Fibroblast of pulmonary artery (primary cell): Measurements from ENCODE around the gene MTERF4.

ENCODE experiments used
- DNase-seq: peaks from one replicate; pipeline ENCODE4 v3.0.0-alpha.2; 2010; ENCODE audit warnings: low read depth
- H3K4me3 ChIP-seq: replicated peaks from 2 replicates; pipeline ENCODE4 v1.5.1; 2011; ENCODE audit warnings: low read depth, mild to moderate bottlenecking, control low read depth, low read length, moderate library complexity
- TF ChIP-seq, protein P1 (sequence below): IDR thresholded peaks from 2 replicates; pipeline ENCODE4 v1.5.1; 2011; ENCODE audit warnings: mild to moderate bottlenecking, control low read depth, low read length, inconsistent platforms; ENCODE audit errors: missing control alignments

The MTERF4 gene

DNA sequence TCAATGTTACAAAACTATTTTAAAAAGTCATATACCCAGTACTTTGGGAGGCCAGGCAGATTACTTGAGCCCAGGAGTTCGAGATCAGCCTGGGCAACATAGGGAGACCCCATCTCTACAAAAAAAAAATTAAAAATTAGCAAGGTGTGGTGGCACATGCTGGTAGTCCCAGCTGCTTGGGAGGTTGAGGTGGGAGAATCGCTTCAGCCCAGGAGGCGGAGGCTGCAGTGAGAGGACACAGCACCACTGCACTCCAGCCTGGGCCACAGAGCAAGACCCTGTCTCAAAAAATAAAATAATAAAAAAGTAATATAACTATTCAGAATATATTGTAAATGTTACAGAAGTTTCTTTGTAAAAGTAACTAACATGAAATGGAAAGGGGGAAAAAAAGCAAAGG lies 45.2 kb upstream of the MTERF4 start:
- DNase-seq: no peak
- no peak overlapping the region for H3K4me3 ChIP-seq
- TF ChIP-seq, protein P1, sequence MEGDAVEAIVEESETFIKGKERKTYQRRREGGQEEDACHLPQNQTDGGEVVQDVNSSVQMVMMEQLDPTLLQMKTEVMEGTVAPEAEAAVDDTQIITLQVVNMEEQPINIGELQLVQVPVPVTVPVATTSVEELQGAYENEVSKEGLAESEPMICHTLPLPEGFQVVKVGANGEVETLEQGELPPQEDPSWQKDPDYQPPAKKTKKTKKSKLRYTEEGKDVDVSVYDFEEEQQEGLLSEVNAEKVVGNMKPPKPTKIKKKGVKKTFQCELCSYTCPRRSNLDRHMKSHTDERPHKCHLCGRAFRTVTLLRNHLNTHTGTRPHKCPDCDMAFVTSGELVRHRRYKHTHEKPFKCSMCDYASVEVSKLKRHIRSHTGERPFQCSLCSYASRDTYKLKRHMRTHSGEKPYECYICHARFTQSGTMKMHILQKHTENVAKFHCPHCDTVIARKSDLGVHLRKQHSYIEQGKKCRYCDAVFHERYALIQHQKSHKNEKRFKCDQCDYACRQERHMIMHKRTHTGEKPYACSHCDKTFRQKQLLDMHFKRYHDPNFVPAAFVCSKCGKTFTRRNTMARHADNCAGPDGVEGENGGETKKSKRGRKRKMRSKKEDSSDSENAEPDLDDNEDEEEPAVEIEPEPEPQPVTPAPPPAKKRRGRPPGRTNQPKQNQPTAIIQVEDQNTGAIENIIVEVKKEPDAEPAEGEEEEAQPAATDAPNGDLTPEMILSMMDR: no peak

DNA sequence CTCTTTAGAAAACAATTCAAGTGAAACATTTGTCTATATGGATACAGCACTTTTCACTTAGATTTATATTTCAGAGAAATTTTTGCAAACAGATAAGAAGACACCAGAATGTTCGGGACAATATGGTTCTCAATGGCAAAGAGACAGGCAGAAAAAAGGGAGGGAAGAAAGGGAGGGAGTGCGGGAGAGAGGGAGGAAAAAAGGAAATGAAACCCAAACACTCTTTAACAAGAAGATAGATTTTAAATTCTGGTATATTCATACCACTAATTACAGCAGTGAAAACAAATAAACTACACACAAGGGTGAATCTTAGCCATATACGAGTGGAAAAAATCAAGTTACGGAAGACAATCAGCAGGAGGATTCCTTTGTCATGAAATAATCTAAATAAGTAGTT lies 44.2 kb upstream of the MTERF4 start:
- H3K4me3 ChIP-seq: no peak overlapping the region
- TF ChIP-seq, protein P1: no peak
- DNase-seq: no peak

DNA sequence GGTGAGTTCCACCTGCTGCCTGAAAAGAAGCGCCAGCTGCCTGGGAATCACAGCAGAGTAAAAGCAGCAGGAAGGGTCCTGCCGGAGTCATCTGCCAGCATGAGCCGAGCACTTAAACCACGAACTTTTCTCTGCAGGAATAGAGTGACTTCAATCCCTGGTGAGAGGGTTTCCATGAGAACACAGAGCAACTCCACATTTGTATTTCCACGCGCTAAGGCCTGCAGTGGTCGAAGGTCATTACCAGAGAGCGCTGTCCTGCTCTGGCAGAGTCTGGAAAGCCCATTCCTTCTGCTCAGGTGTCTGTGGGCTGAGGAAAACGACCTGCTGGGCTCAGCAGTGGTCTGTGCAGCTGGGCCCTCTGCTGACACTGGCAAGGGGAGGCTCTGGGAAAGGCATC lies 40.5 kb upstream of the MTERF4 start:
- H3K4me3 ChIP-seq: no peak overlapping the region
- no peak for DNase-seq
- TF ChIP-seq, protein P1: no peak

DNA sequence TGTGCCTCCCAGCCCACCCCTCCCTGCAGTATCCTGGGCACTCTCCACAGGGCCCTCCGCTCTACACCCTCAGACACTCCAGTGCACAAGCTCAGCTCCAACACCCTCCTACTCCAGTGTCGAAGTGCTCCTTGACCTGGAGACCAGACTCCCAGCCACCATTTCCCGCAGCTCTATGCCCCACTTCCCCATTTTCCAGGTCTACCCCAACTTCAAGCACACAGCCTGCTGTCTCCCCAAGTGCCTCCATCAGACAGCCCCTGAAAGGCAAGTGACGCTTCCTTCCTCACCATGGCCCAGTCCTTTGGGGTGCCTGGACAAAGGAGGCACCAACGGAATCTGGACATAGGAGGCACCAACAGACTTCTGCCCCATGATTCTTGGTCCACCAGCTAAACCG lies 40.0 kb upstream of the MTERF4 start:
- H3K4me3 ChIP-seq: no peak overlapping the region
- TF ChIP-seq, protein P1: no peak
- no peak for DNase-seq

DNA sequence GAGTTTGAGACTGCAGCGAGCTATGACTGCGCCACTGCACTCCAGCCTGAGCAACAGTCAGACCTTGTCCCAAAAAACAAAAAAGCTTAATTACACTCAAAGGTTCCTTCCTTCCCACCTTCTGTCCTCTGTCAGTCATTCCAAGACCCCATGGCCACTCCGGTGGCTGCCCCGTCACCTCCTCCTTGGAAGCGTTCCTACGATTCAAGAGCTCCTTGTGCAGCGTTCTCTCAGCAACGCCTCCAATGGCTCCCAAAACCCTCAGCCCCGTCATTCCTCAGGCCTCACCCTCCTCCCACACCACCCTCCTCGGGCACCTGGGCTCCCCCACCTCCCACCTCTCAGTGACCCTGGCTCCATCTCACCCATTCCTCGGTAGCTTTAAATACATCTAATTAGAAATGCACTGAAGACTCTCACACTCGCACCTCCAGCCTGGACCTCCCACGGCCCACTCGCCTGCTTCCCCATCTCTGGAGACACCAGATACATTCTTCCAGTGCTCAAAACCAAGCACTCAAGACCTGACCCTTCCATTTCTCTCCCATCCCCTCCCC lies 39.2 kb upstream of the MTERF4 start:
- no peak for DNase-seq
- no peak overlapping the region for H3K4me3 ChIP-seq
- TF ChIP-seq, protein P1: no peak

DNA sequence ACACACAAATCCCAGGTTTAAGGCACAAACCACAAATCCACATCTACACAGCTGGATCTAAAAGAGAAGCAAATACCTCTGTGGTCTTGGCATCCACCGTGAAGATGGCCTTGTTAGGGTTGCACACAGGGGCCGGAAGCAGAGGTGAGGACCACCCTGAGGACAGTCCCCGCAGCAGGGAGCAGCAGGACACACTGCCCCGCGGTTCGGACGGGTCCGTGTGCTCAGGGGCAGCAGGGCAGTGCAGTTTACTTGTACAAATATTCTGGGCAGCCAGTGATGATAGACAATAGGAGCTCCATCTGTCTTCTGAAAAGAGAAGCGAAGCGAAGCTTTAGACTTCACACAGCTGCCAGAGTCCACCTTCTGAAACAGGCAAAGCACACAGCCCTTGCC lies 38.4 kb upstream of the MTERF4 start:
- no peak overlapping the region for H3K4me3 ChIP-seq
- DNase-seq: no peak
- TF ChIP-seq, protein P1: no peak
